ENCODE measurements around the gene DCAF15. TPM values are rescaled to one million over a fixed set of nuclear protein-coding genes. Genes with fewer than 3 reads are reported as not detected.

The DCAF15 gene
- 83.5 and 85.6 TPM in 2 replicates for total RNA-seq
- long read RNA-seq, result 0 reads

GRCh38 chr19:13952154-13952930, at the start of gene DCAF15:
TSS of gene DCAF15 (plus strand) at chr19:13952509. CDS start at chr19:13952513, 4 bp downstream.
- H3K36me3 Mint-ChIP-seq (ENCODE audit: low read depth), result no peaks in the 10 kb centered on the region
- H3K27me3 Mint-ChIP-seq (ENCODE audit: low read depth), result no peaks in the 10 kb centered on the region
- H3K4me1 Mint-ChIP-seq, result peaks cover 15% of the 10 kb centered on the region
- no peak for TF ChIP-seq CTCF (conservative IDR thresholded peaks at IDR 0.05)
- DNase-seq (ENCODE audit: low read depth, low spot score), result peak; percentile 99
- H3K27ac Mint-ChIP-seq (ENCODE audit: unreplicated experiment), result peak within 1 kb of the TSS; percentile 87
- H3K9me3 Mint-ChIP-seq, result no peaks in the 10 kb centered on the region
- peak within 1 kb of the TSS; percentile 99 for H3K4me3 Mint-ChIP-seq

- peak overlapping the region; percentile 57 for H3K4me3 Mint-ChIP-seq
- H3K27me3 Mint-ChIP-seq (ENCODE audit: low read depth), result no peaks in the 10 kb centered on the region
- no peak for DNase-seq (ENCODE audit: low read depth, low spot score)
- no peaks in the 10 kb centered on the region for H3K36me3 Mint-ChIP-seq (ENCODE audit: low read depth)
- TF ChIP-seq CTCF (conservative IDR thresholded peaks at IDR 0.05), result peak; percentile 35
- H3K27ac Mint-ChIP-seq (ENCODE audit: unreplicated experiment), result no peak overlapping the region
- no peaks in the 10 kb centered on the region for H3K9me3 Mint-ChIP-seq
- H3K4me1 Mint-ChIP-seq, result peaks cover 16% of the 10 kb centered on the region
These were observed 49.2 kb upstream of the DCAF15 start for GRCh38 chr19:13902993-13903555.

GRCh38 chr19:13905634-13906520, 46.4 kb upstream of the DCAF15 start, which contains the start of the genes BRME1 and CC2D1A:
TSS of gene BRME1 (minus strand) at chr19:13906117. CDS start at chr19:13904892, 1,225 bp downstream.
TSS of gene CC2D1A (plus strand) at chr19:13906201. CDS start at chr19:13906442, 241 bp downstream.
- H3K36me3 Mint-ChIP-seq (ENCODE audit: low read depth), result peaks cover 3% of the 10 kb centered on the region
- peak within 1 kb of the TSS; percentile 57 for H3K27ac Mint-ChIP-seq (ENCODE audit: unreplicated experiment)

GRCh38 chr19:13906521-13906904, 45.8 kb upstream of the DCAF15 start:
- peaks cover 11% of the 10 kb centered on the region for H3K4me1 Mint-ChIP-seq
- peak overlapping the region; percentile 83 for H3K4me3 Mint-ChIP-seq
- H3K36me3 Mint-ChIP-seq (ENCODE audit: low read depth), result peaks cover 3% of the 10 kb centered on the region
- H3K27me3 Mint-ChIP-seq (ENCODE audit: low read depth), result no peaks in the 10 kb centered on the region
- H3K9me3 Mint-ChIP-seq, result no peaks in the 10 kb centered on the region
- H3K27ac Mint-ChIP-seq (ENCODE audit: unreplicated experiment), result peak overlapping the region; percentile 54
- no peak for DNase-seq (ENCODE audit: low read depth, low spot score)
- TF ChIP-seq CTCF (conservative IDR thresholded peaks at IDR 0.05), result no peak

More at GRCh38 chr19:13905634-13906520, 46.4 kb upstream of the DCAF15 start, which contains the start of the genes BRME1 and CC2D1A:
- peaks cover 11% of the 10 kb centered on the region for H3K4me1 Mint-ChIP-seq
- peak; percentile 84 for DNase-seq (ENCODE audit: low read depth, low spot score)
- peak within 1 kb of the TSS; percentile 88 for H3K4me3 Mint-ChIP-seq
- no peak for TF ChIP-seq CTCF (conservative IDR thresholded peaks at IDR 0.05)
- no peaks in the 10 kb centered on the region for H3K9me3 Mint-ChIP-seq
- no peaks in the 10 kb centered on the region for H3K27me3 Mint-ChIP-seq (ENCODE audit: low read depth)

- no peak for DNase-seq (ENCODE audit: low read depth, low spot score)
- H3K4me1 Mint-ChIP-seq, result peaks cover 11% of the 10 kb centered on the region
- no peak for TF ChIP-seq CTCF (conservative IDR thresholded peaks at IDR 0.05)
- peak overlapping the region; percentile 83 for H3K4me3 Mint-ChIP-seq
- H3K27me3 Mint-ChIP-seq (ENCODE audit: low read depth), result no peaks in the 10 kb centered on the region
- no peaks in the 10 kb centered on the region for H3K9me3 Mint-ChIP-seq
- H3K27ac Mint-ChIP-seq (ENCODE audit: unreplicated experiment), result peak overlapping the region; percentile 54
- H3K36me3 Mint-ChIP-seq (ENCODE audit: low read depth), result peaks cover 3% of the 10 kb centered on the region
These were observed 45.4 kb upstream of the DCAF15 start for GRCh38 chr19:13906910-13907309.
